GM12875 (cell line): ENCODE results near the gene SLC29A2.
"Not testable (repeated sequence)": the region's sequence is repeated elsewhere in the genome, so short reads cannot be mapped to it uniquely, and the experiment has no call there.

Source experiments
- H3K4me3 ChIP-seq: one replicate; pipeline ENCODE4 v1.5.1; 2011; ENCODE audit warnings: low read depth, low read length, control low read depth
- TF ChIP-seq, protein P1 (sequence below): IDR thresholded peaks from 2 replicates; pipeline ENCODE4 v1.5.1; 2011; ENCODE audit warnings: low read depth, mild to moderate bottlenecking, control low read depth, inconsistent platforms, low read length, moderate library complexity, borderline replicate concordance; ENCODE audit not compliant: insufficient read depth

The SLC29A2 gene

GRCh38 chr11:66359662-66360087, 11.9 kb downstream of the SLC29A2 start:
- no peak overlapping the region for H3K4me3 ChIP-seq
- TF ChIP-seq, protein P1, sequence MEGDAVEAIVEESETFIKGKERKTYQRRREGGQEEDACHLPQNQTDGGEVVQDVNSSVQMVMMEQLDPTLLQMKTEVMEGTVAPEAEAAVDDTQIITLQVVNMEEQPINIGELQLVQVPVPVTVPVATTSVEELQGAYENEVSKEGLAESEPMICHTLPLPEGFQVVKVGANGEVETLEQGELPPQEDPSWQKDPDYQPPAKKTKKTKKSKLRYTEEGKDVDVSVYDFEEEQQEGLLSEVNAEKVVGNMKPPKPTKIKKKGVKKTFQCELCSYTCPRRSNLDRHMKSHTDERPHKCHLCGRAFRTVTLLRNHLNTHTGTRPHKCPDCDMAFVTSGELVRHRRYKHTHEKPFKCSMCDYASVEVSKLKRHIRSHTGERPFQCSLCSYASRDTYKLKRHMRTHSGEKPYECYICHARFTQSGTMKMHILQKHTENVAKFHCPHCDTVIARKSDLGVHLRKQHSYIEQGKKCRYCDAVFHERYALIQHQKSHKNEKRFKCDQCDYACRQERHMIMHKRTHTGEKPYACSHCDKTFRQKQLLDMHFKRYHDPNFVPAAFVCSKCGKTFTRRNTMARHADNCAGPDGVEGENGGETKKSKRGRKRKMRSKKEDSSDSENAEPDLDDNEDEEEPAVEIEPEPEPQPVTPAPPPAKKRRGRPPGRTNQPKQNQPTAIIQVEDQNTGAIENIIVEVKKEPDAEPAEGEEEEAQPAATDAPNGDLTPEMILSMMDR, result no peak

GRCh38 chr11:66350560-66351235, 20.9 kb downstream of the SLC29A2 start:
- H3K4me3 ChIP-seq, result not testable (repeated sequence)

- no peak overlapping the region for H3K4me3 ChIP-seq
- TF ChIP-seq, protein P1, result no peak
Measured at GRCh38 chr11:66349084-66349386, 22.5 kb downstream of the SLC29A2 start.

- peak within 1 kb of the TSS; percentile 83 for H3K4me3 ChIP-seq
- TF ChIP-seq, protein P1, result no peak
Measured at GRCh38 chr11:66347425-66348276, 23.9 kb downstream of the SLC29A2 start, which contains the start of gene B4GAT1. B4GAT1 (minus strand) TSS chr11:66347629; CDS start chr11:66347545, 84 bp downstream.

GRCh38 chr11:66346476-66347424, 24.8 kb downstream of the SLC29A2 start:
- TF ChIP-seq, protein P1, result no peak
- H3K4me3 ChIP-seq, result peak overlapping the region; percentile 70

- peak overlapping the region; percentile 93 for H3K4me3 ChIP-seq
- TF ChIP-seq, protein P1, result no peak
Measured at GRCh38 chr11:66345316-66345649, 26.3 kb downstream of the SLC29A2 start.
